OCI-LY1 (cell line): ENCODE measurements around the gene LMF2.

Source experiments
- H2AFZ ChIP-seq: fragments of 200-600 bp; sonication (generic), shearing (Covaris generic); 2 replicates; pipeline ENCODE4 v1.6.0; 2014; ENCODE audit warnings: antibody characterized with exemption, mild to moderate bottlenecking, low read length
- H3F3A ChIP-seq: fragments of 200-600 bp; sonication (generic), shearing (Covaris generic); 2 replicates; pipeline ENCODE4 v1.6.0; 2014; ENCODE audit warnings: mild to moderate bottlenecking, antibody characterized with exemption, low read length, moderate library complexity; ENCODE audit not compliant: insufficient read depth
- H3K27ac ChIP-seq: fragments of 200-600 bp; sonication (generic); 2 replicates; pipeline ENCODE4 v1.5.1; 2014; ENCODE audit warnings: low read length, mixed run types, mild to moderate bottlenecking, low read depth; ENCODE audit not compliant: poor library complexity, severe bottlenecking
- H3K27me3 ChIP-seq: fragments of 200-600 bp; sonication (generic); 2 replicates; pipeline ENCODE4 v1.6.0; 2014; ENCODE audit warnings: antibody characterized with exemption, mild to moderate bottlenecking, low read length, moderate library complexity; ENCODE audit not compliant: insufficient read depth
- H3K36me3 ChIP-seq: fragments of 200-600 bp; sonication (generic); 2 replicates; pipeline ENCODE4 v1.6.1; 2014; ENCODE audit warnings: mild to moderate bottlenecking, antibody characterized with exemption, low read length, moderate library complexity, mixed read lengths; ENCODE audit not compliant: insufficient read depth
- H3K4me1 ChIP-seq: fragments of 200-600 bp; sonication (generic); 2 replicates; pipeline ENCODE4 v1.5.1; 2014; ENCODE audit warnings: mild to moderate bottlenecking, low read length, moderate library complexity; ENCODE audit not compliant: insufficient read depth, severe bottlenecking
- H3K4me2 ChIP-seq: fragments of 200-600 bp; sonication (generic), shearing (Covaris generic); 2 replicates; pipeline ENCODE4 v1.6.1; 2014; ENCODE audit warnings: low read length
- H3K4me3 ChIP-seq: fragments of 200-600 bp; sonication (generic); 2 replicates; pipeline ENCODE4 v1.5.1; 2014; ENCODE audit warnings: low read length, low read depth, mild to moderate bottlenecking, mixed read lengths; ENCODE audit not compliant: poor library complexity, severe bottlenecking
- H3K79me2 ChIP-seq: fragments of 200-600 bp; shearing (Covaris generic); 2 replicates; pipeline ENCODE4 v1.6.1; 2016; ENCODE audit warnings: mixed run types, low read length, mixed read lengths; ENCODE audit not compliant: insufficient read depth
- H3K9ac ChIP-seq: fragments of 200-600 bp; sonication (generic), shearing (Covaris generic); 2 replicates; pipeline ENCODE4 v1.6.1; 2014; ENCODE audit warnings: mild to moderate bottlenecking, low read length, mixed read lengths
- H3K9me2 ChIP-seq: fragments of 200-600 bp; sonication (generic), shearing (Covaris generic); 2 replicates; pipeline ENCODE4 v1.6.1; 2014; ENCODE audit warnings: low read depth, mild to moderate bottlenecking, low read length, mixed read lengths
- H3K9me3 ChIP-seq: fragments of 200-600 bp; shearing (Covaris generic); 2 replicates; pipeline ENCODE4 v1.6.1; 2014; ENCODE audit warnings: low read length, mixed read lengths
- H4K20me1 ChIP-seq: fragments of 200-600 bp; sonication (generic), shearing (Covaris generic); 2 replicates; pipeline ENCODE4 v1.6.0; 2016; ENCODE audit warnings: mild to moderate bottlenecking, low read length; ENCODE audit not compliant: insufficient read depth
- EZH2 ChIP-seq: fragments of 200-600 bp; sonication (generic), shearing (Covaris generic); IDR thresholded peaks from 2 replicates; pipeline ENCODE4 v1.8.0; 2017; ENCODE audit warnings: borderline replicate concordance, mixed run types, mild to moderate bottlenecking, antibody characterized with exemption, low read length, moderate library complexity, mixed read lengths
- TF ChIP-seq, protein P1 (sequence below): fragments of 200-600 bp; sonication (generic), shearing (Covaris generic); IDR thresholded peaks from 2 replicates; pipeline ENCODE4 v1.5.1; 2017; ENCODE audit warnings: mild to moderate bottlenecking, antibody characterized with exemption, low read length, moderate library complexity, mixed read lengths

The LMF2 gene

DNA sequence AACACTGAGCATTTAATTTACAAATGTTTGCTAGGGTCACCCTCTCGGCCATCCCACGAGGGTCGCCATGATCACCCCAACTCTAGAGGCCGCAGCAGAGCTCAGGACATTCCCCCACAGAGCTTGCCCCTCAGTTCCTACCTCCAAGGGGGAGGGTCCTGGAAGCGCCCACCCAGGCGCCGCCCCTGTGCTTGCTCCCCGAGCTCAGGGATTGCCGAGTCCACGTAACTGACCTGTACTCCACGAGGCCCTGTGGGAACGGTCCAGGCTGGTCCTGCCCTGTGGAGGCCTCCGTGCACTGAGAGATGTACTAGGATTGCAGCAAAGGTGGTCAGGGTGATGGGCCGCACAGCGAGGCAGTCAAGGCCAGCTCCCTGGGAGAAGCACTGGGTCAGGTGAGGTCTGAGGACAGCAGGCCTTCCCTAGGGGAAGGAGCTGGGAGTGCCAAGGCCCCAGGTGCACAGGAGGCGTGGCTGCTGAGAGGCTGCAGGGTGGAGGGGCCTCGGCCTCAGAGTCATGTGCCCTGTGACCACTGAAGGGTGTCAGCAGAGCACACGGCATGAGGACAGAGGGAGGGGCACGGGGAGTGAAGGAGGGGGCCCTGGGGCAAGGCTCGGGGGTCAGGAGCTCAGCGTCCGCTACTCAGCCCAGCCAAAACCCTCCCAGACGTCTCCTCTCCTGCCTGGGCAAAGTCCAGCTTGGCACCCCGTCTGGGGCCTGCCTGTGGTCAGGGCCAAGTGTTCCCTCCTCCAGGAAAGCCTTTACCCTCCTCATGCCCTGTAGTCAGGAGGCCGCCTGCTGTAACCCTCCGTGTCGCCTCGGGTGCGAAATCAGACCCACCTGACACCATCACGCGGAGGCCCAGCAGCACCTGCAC lies 23.3 kb downstream of the LMF2 start:
- H3K4me2 ChIP-seq, result no peak overlapping the region
- H4K20me1 ChIP-seq, result no peaks in the 10 kb centered on the region
- TF ChIP-seq, protein P1, sequence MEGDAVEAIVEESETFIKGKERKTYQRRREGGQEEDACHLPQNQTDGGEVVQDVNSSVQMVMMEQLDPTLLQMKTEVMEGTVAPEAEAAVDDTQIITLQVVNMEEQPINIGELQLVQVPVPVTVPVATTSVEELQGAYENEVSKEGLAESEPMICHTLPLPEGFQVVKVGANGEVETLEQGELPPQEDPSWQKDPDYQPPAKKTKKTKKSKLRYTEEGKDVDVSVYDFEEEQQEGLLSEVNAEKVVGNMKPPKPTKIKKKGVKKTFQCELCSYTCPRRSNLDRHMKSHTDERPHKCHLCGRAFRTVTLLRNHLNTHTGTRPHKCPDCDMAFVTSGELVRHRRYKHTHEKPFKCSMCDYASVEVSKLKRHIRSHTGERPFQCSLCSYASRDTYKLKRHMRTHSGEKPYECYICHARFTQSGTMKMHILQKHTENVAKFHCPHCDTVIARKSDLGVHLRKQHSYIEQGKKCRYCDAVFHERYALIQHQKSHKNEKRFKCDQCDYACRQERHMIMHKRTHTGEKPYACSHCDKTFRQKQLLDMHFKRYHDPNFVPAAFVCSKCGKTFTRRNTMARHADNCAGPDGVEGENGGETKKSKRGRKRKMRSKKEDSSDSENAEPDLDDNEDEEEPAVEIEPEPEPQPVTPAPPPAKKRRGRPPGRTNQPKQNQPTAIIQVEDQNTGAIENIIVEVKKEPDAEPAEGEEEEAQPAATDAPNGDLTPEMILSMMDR, result no peak
- TF ChIP-seq EZH2, result no peak
- H3K27ac ChIP-seq, result no peak overlapping the region
- H3K79me2 ChIP-seq, result no peaks in the 10 kb centered on the region
- H3K36me3 ChIP-seq, result no peaks in the 10 kb centered on the region
- peaks cover 28% of the 10 kb centered on the region for H3K4me1 ChIP-seq
- peaks cover 4% of the 10 kb centered on the region; the same call in 1 of the 2 replicates for H3K27me3 ChIP-seq
- H3F3A ChIP-seq, result no peaks in the 10 kb centered on the region
- no peaks in the 10 kb centered on the region for H3K9me3 ChIP-seq
- no peaks in the 10 kb centered on the region for H3K9me2 ChIP-seq
- no peak overlapping the region for H3K4me3 ChIP-seq
- no peak overlapping the region for H3K9ac ChIP-seq
- H2AFZ ChIP-seq, result no peak overlapping the region

GRCh38 chr22:50483556-50483955 lies 23.9 kb downstream of the LMF2 start:
- Histone ChIP-seq H3K79me2 (no peaks in the 10 kb centered on the region), H4K20me1 (no peaks in the 10 kb centered on the region), H3K9me3 (no peaks in the 10 kb centered on the region), H3K4me2 (no peak overlapping the region), H3K9ac (no peak overlapping the region), H3K4me3 (no peak overlapping the region), H3K27ac (no peak overlapping the region), H3K4me1 (peaks cover 28% of the 10 kb centered on the region), H3F3A (no peaks in the 10 kb centered on the region), H3K9me2 (no peaks in the 10 kb centered on the region), H2AFZ (no peak overlapping the region), H3K36me3 (no peaks in the 10 kb centered on the region), H3K27me3 (peaks cover 4% of the 10 kb centered on the region; the same call in 1 of the 2 replicates)
- TF ChIP-seq EZH2, result no peak
- TF ChIP-seq, protein P1, result no peak

DNA sequence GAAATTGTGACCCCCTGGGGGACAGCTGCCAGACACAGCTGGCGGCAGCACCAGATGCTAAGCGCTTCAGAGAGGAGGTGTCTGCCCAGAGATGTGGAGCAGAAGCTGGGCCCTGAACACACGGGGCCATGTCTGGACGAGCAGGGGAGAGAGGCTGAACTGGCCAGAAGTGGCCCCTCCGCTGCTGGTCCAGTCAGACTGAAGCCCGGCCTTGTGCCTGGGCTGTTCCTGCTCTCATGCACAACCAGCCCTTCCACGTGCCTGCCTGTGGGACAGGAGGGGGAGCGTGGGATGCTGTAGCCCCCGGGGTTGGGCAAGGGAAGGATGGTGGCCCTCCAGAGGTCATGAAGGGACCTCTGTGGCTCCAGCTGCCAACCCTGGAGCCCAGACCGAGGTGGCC lies 24.4 kb downstream of the LMF2 start:
- Histone ChIP-seq H3K79me2 (no peaks in the 10 kb centered on the region), H2AFZ (no peak overlapping the region), H3K4me2 (no peak overlapping the region), H3K4me1 (peaks cover 28% of the 10 kb centered on the region), H3K4me3 (no peak overlapping the region), H3K36me3 (no peaks in the 10 kb centered on the region), H3K27me3 (peaks cover 4% of the 10 kb centered on the region; the same call in 1 of the 2 replicates), H3F3A (no peaks in the 10 kb centered on the region), H3K9me3 (no peaks in the 10 kb centered on the region), H4K20me1 (no peaks in the 10 kb centered on the region), H3K9ac (no peak overlapping the region), H3K9me2 (no peaks in the 10 kb centered on the region), H3K27ac (no peak overlapping the region)
- TF ChIP-seq EZH2, result no peak
- TF ChIP-seq, protein P1, result no peak
